Measurements from ENCODE around the gene PRR23B. TPM values are rescaled to one million over a fixed set of nuclear protein-coding genes. Genes with fewer than 3 reads are reported as not detected.

The PRR23B gene
- total RNA-seq (2021), result not detected in 2 replicates
- Bru-seq, nascent RNA, result not detected
- not detected for BruChase-seq, experiment 1, labeled RNA remaining after a 2-hour chase
- not detected for BruChase-seq, experiment 2, labeled RNA remaining after a 6-hour chase
- long read RNA-seq, result 0 reads

GRCh38 chr3:139020868-139021234 lies at the start of gene PRR23B:
Gene PRR23B (minus strand): TSS chr3:139020926. CDS start chr3:139020661, 265 bp downstream.
- ChIA-PET POLR2A (ENCODE audit: unreplicated experiment) (no interaction called here), CTCF (no interaction called here)
- TF ChIP-seq CTCF (conservative IDR thresholded peaks at IDR 0.05), result peak; percentile 51
- no peak for TF ChIP-seq EZH2 (IDR thresholded peaks at IDR 0.05; ENCODE audit: low read depth)

GRCh38 chr3:139062918-139063317 lies 42.2 kb upstream of the PRR23B start:
- H3K27me3 ChIP-seq (ENCODE audit: insufficient read depth, low read depth), result no peaks in the 10 kb centered on the region
- intact Hi-C loops (cut with micrococcal nuclease; ENCODE audit: unreplicated experiment), result no loop called here
- no peaks in the 10 kb centered on the region for H4K20me1 ChIP-seq (ENCODE audit: insufficient read depth)

More at GRCh38 chr3:139020868-139021234, at the start of gene PRR23B:
- DNase-seq, result no peak
- H3K36me3 ChIP-seq (ENCODE audit: low read depth), result no peaks in the 10 kb centered on the region
- no peaks in the 10 kb centered on the region for H3K4me1 ChIP-seq (replicated peaks; ENCODE audit: insufficient read depth)
- H4K20me1 ChIP-seq (ENCODE audit: insufficient read depth), result no peaks in the 10 kb centered on the region
- H3K9me3 ChIP-seq (ENCODE audit: insufficient read depth, low read depth), result no peaks in the 10 kb centered on the region
- no peaks in the 10 kb centered on the region for H3K79me2 ChIP-seq (ENCODE audit: low read depth)
- no peaks in the 10 kb centered on the region for H3K27me3 ChIP-seq (ENCODE audit: insufficient read depth, low read depth)
- no peak within 1 kb of the TSS for H3K27ac ChIP-seq
- H3K4me3 ChIP-seq, result no peak within 1 kb of the TSS
- H3K9me2 ChIP-seq (ENCODE audit: insufficient read depth), result no peaks in the 10 kb centered on the region
- no TSS peak for BruUV-seq (replicated peaks)
- no peaks in the 10 kb centered on the region for H3F3A ChIP-seq (ENCODE audit: insufficient read depth, low read depth)
- no peak within 1 kb of the TSS for H3K4me2 ChIP-seq
- H2AFZ ChIP-seq, result no peak within 1 kb of the TSS
- intact Hi-C loops (cut with micrococcal nuclease; ENCODE audit: unreplicated experiment), result no loop called here

GRCh38 chr3:139052802-139053600 lies 32.3 kb upstream of the PRR23B start:
- no peaks in the 10 kb centered on the region; the same call in 1 of the 2 replicates for H3K9me3 ChIP-seq (ENCODE audit: insufficient read depth, low read depth)
- TF ChIP-seq EZH2 (IDR thresholded peaks at IDR 0.05; ENCODE audit: low read depth) (no peak), CTCF (conservative IDR thresholded peaks at IDR 0.05) (no peak)
- no peaks in the 10 kb centered on the region for H3K9me2 ChIP-seq (ENCODE audit: insufficient read depth)
- H3K4me3 ChIP-seq, result no peak overlapping the region
- no peaks in the 10 kb centered on the region for H4K20me1 ChIP-seq (ENCODE audit: insufficient read depth)
- H3K4me1 ChIP-seq (replicated peaks; ENCODE audit: insufficient read depth), result no peaks in the 10 kb centered on the region
- no peaks in the 10 kb centered on the region for H3K79me2 ChIP-seq (ENCODE audit: low read depth)
- no peak overlapping the region for H3K4me2 ChIP-seq
- intact Hi-C loops (cut with micrococcal nuclease; ENCODE audit: unreplicated experiment), result no loop called here
- no TSS peak for BruUV-seq (replicated peaks)
- no peak for DNase-seq
- H3K36me3 ChIP-seq (ENCODE audit: low read depth), result no peaks in the 10 kb centered on the region
- POLR2A ChIA-PET (ENCODE audit: unreplicated experiment), result no interaction called here
- H3K27me3 ChIP-seq (ENCODE audit: insufficient read depth, low read depth), result no peaks in the 10 kb centered on the region
- no peak overlapping the region for H2AFZ ChIP-seq
- no peak overlapping the region for H3K27ac ChIP-seq
- H3F3A ChIP-seq (ENCODE audit: insufficient read depth, low read depth), result no peaks in the 10 kb centered on the region
- CTCF ChIA-PET, result no interaction called here

More at GRCh38 chr3:139062918-139063317, 42.2 kb upstream of the PRR23B start:
- Histone ChIP-seq H3K9me3 (ENCODE audit: insufficient read depth, low read depth) (no peaks in the 10 kb centered on the region), H3K9me2 (ENCODE audit: insufficient read depth) (no peaks in the 10 kb centered on the region), H3K27ac (no peak overlapping the region), H3K4me2 (no peak overlapping the region), H3K4me3 (no peak overlapping the region), H3F3A (ENCODE audit: insufficient read depth, low read depth) (no peaks in the 10 kb centered on the region), H3K79me2 (ENCODE audit: low read depth) (no peaks in the 10 kb centered on the region), H3K4me1 (replicated peaks; ENCODE audit: insufficient read depth) (no peaks in the 10 kb centered on the region), H3K36me3 (ENCODE audit: low read depth) (no peaks in the 10 kb centered on the region), H2AFZ (no peak overlapping the region)
- ChIA-PET POLR2A (ENCODE audit: unreplicated experiment) (no interaction called here), CTCF (no interaction called here)
- TF ChIP-seq EZH2 (IDR thresholded peaks at IDR 0.05; ENCODE audit: low read depth) (no peak), CTCF (conservative IDR thresholded peaks at IDR 0.05) (no peak)
- DNase-seq, result no peak
- no TSS peak for BruUV-seq (replicated peaks)

All from PC-9 (cell line).